Uterus (tissue), 2 donors: ENCODE results near the gene MYG1.

Source experiments
- CTCF ChIP-seq, 4 experiments: fragments of 200-600 bp in 2 of 4; fragments of 450-650 bp in 2 of 4; sonication (generic) in 2 of 4; IDR thresholded peaks; one replicate each; pipeline ENCODE4 v1.5.1; 2016 to 2019; ENCODE audit warnings: antibody characterized with exemption in 4 of 4, mild to moderate bottlenecking in 2 of 4, moderate library complexity in 1 of 4
- POLR2A ChIP-seq, 2 donors: fragments of 450-650 bp; IDR thresholded peaks; one replicate each; pipeline ENCODE4 v1.6.1; 2016; ENCODE audit warnings: antibody characterized with exemption in 2 of 2, mild to moderate bottlenecking in 1 of 2, moderate library complexity in 1 of 2

DNA sequence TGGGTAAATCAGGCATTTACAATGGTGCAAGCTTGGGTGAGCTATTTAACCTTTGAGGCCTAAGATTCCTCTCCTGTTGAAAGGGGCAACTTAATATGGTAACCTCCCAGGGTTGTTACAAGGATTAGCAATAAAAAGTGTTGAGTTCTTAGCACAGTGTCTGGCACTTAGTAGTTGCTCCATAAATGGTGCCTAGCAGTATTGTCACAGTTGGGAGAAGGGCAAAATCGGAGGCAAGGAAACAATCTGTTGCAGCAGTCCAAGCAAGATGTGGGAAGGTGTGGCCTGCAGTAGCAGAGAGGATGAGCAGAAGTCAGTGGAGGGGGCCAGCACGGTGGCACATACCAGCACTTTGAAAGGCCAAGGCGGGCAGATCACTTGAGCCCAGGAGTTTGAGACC, 44.0 kb downstream of the MYG1 start:
- no peak for TF ChIP-seq CTCF (IDR thresholded peaks at IDR 0.05)
- TF ChIP-seq POLR2A (IDR thresholded peaks at IDR 0.05) = no peak
